ENCODE data around the gene TCP11.

TCP11 gene

DNA sequence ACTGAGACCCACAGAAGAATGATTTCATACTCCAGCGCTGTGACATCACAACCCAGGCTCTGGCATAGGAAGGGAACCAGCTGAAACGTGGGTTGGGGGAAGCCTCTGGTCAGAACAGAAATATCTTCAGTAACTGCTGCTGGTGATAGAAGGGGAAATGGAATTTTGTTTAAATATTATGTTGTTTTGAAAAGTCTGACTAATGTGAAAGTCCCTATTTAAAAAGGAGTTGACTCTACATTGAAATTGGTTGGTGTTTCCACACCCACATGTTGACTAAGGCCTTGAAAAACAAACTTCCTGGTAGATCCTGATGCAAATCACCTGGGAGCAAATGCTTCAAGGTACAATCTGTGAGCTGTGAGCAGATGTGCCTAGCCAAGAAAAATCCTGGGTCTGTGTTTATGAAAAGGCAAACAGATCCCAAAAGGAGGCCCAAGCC, 24.5 kb upstream of the TCP11 start:
- DNase-seq (ENCODE audit: low read depth) = no peak
- H3K4me3 ChIP-seq (ENCODE audit: low read length) = no peak overlapping the region
- TF ChIP-seq, protein P1, sequence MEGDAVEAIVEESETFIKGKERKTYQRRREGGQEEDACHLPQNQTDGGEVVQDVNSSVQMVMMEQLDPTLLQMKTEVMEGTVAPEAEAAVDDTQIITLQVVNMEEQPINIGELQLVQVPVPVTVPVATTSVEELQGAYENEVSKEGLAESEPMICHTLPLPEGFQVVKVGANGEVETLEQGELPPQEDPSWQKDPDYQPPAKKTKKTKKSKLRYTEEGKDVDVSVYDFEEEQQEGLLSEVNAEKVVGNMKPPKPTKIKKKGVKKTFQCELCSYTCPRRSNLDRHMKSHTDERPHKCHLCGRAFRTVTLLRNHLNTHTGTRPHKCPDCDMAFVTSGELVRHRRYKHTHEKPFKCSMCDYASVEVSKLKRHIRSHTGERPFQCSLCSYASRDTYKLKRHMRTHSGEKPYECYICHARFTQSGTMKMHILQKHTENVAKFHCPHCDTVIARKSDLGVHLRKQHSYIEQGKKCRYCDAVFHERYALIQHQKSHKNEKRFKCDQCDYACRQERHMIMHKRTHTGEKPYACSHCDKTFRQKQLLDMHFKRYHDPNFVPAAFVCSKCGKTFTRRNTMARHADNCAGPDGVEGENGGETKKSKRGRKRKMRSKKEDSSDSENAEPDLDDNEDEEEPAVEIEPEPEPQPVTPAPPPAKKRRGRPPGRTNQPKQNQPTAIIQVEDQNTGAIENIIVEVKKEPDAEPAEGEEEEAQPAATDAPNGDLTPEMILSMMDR (conservative IDR thresholded peaks at IDR 0.05; ENCODE audit: low read length) = no peak

DNA sequence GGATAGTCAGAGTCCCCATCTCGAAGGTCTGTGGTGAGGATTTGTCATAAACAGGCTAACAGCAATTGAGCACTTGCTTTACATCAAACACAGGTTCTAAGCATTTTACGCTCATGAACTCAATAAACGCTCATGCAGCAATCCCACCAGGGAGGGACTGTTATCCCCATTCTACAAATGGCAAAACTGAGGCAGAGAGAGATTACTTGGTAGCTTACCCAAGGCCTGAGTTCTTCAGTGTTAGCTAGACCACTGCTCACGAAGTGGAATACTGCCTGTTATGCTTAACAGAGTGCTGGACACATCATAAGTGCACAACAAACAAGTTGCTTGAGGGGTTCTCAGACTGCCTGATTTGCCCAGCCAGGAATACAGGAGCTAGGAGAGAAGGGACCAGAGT, 23.7 kb upstream of the TCP11 start:
- no peak overlapping the region for H3K4me3 ChIP-seq (ENCODE audit: low read length)
- TF ChIP-seq, protein P1 (conservative IDR thresholded peaks at IDR 0.05; ENCODE audit: low read length) = no peak
- DNase-seq (ENCODE audit: low read depth) = no peak

DNA sequence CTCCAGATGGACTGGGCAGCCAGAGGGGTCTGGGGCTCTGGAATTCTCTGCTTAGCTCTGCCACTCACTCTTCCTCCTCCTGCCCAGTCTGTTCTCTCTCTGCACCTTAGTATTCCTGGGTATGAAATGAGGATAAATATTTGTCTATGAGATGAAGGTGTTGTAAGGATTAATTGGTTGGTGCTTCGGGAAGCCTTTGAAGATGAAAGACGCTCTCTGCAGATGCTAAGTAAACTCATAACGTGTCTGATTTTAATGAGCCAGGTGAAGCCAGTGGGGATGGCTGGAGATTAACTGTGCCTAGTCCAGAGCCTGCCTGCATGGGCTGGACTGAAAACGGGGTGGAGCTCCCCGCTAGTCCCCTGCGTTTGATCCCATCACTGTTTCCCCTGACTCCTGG, 23.1 kb upstream of the TCP11 start:
- TF ChIP-seq, protein P1 (conservative IDR thresholded peaks at IDR 0.05; ENCODE audit: low read length) = no peak
- no peak overlapping the region for H3K4me3 ChIP-seq (ENCODE audit: low read length)
- DNase-seq (ENCODE audit: low read depth) = no peak

DNA sequence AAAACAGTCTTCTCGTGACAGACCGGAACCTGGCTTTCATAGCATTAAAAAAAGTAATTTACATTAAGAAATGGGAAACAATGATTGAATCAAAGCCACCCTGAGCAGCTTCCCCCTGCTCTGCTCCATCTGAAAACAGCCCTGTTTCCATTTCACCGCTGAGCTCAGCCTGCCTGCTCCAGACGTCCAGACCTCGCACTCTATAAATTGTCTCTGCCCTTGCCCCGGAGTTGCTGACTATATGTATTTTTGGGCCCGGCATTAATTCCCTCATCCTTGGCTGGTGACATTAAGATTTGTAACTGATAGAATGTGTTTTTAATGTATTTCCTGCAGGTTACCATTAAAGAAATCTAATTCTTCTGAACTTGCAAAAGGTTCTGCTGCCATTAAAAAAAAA, 22.7 kb upstream of the TCP11 start:
- no peak for DNase-seq (ENCODE audit: low read depth)

DNA sequence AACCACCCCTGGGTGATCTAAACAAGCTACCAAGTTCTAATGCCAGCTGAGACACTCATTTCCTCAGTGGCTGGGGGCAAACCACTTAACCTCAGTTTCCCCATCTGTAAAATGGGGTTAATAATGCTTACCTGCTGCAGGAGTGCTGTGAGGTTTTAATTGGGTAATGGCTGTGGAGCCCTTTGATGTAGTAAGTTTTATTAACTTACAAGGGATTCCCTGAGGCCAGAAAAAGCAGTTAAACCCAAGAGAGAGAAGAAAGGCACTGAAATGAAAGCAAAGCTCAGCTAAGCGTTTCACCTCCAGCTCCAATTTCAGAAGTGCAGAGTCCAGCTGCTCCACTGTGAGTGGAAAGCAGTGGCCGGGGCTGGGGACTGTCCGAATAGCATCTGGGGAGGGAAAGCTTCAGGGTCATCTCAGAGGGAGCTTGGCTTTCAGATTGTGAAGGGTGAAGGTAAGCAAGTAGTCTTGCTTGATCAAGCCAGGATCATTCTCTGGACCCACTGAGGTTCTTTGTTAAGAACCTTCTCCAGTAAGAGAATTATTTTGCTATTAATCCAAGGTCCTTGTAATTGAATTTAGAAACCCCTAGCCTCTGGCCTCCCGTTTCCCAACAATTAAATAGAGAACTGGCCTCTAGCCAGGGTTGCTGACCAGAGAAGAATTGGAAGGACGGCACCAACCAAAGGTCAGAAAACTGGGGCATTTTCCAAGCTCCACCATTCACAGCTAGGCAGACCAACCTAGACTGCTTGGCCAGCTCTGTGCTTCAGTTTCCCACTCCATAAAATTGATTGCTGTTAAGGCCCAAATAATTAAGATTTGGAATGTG, 20.9 kb upstream of the TCP11 start:
- DNase-seq (ENCODE audit: low read depth) = no peak
- TF ChIP-seq, protein P1 (conservative IDR thresholded peaks at IDR 0.05; ENCODE audit: low read length) = no peak
- no peak overlapping the region for H3K4me3 ChIP-seq (ENCODE audit: low read length)

More for the DNA sequence above, 22.7 kb upstream of the TCP11 start:
- no peak overlapping the region for H3K4me3 ChIP-seq (ENCODE audit: low read length)
- TF ChIP-seq, protein P1 (conservative IDR thresholded peaks at IDR 0.05; ENCODE audit: low read length) = no peak

DNA sequence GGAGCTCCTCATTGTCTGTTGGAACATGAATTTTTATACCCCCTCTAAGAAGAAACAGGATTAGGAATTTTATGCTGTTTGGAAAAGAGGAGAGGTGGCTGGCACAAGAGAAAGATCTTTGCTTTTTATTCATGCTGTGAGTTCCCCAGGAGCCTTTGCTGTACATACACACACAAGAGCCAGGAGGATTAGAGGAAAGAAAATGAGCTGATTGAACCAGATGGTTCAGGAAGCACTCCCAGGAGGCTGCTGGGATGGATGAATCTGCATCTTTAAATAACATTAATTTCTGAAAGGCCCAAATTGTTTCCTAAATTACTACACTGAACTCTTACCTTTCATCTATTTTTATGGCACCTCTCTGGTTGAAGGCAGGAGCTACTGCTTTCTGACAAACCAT, 20.1 kb upstream of the TCP11 start:
- TF ChIP-seq, protein P1 (conservative IDR thresholded peaks at IDR 0.05; ENCODE audit: low read length) = no peak
- H3K4me3 ChIP-seq (ENCODE audit: low read length) = no peak overlapping the region
- DNase-seq (ENCODE audit: low read depth) = no peak

DNA sequence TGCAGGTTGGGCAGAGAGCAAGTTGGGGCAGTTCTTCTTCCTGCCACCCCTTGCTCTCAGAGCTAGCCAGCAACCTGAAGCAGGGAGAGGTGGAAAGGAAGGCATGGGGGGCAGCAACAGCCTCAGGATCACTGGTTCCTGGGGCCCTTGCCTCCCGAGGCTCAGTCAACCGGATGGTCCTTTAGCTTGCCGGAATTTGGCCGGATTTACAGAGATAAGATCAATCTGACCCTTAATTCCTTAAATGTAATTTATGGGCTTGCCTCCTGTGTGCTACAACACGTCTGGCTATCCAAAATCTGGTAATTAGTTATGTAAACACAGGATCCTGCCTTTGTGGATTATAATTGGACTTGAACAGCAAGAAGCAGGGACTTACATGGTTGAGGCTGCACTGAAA, 19.5 kb upstream of the TCP11 start:
- no peak for DNase-seq (ENCODE audit: low read depth)
- TF ChIP-seq, protein P1 (conservative IDR thresholded peaks at IDR 0.05; ENCODE audit: low read length) = no peak
- no peak overlapping the region for H3K4me3 ChIP-seq (ENCODE audit: low read length)

All from AG10803 (cell line).